ENCODE results near the gene GPRC5C. TPM values are rescaled to one million over a fixed set of nuclear protein-coding genes. Genes with fewer than 3 reads are reported as not detected.
A peak's percentile ranks its signal among the peaks of the same experiment; 100 is the strongest.

Gene GPRC5C
- polyA plus RNA-seq, 6 donors from 2014 or later = 0.20 to 0.48 TPM; not detected in 4

- H3K36me3 Mint-ChIP-seq = peaks cover 0 to under 1% of the 10 kb centered on the region in 2 donors
- peaks cover 5 to 7% (median 7%) of the 10 kb centered on the region in 3 donors for H3K27me3 Mint-ChIP-seq
- DNase-seq = no peak
- H3K4me3 Mint-ChIP-seq = no peak overlapping the region
- no peak for ATAC-seq (ENCODE audit: low read depth in 2 of 2)
- peaks cover 16 to 26% (median 21%) of the 10 kb centered on the region in 3 donors for H3K4me1 Mint-ChIP-seq
- no peaks in the 10 kb centered on the region for H3K9me3 Mint-ChIP-seq
- H3K27ac Mint-ChIP-seq = no peak overlapping the region
Measured at GRCh38 chr17:74464730-74465377, 33.0 kb downstream of the GPRC5C start.

- Mint-ChIP-seq H3K4me1 (peaks cover 16 to 28% (median 21%) of the 10 kb centered on the region in 3 donors), H3K9me3 (no peaks in the 10 kb centered on the region), H3K27ac (no peak overlapping the region), H3K36me3 (peaks cover 0 to 8% of the 10 kb centered on the region in 2 donors), H3K4me3 (no peak overlapping the region), H3K27me3 (peaks cover 0 to 8% (median 6%) of the 10 kb centered on the region in 3 donors)
- ATAC-seq (ENCODE audit: low read depth in 2 of 2) (no peak), DNase-seq (no peak)
Measured at GRCh38 chr17:74465378-74466110, 33.7 kb downstream of the GPRC5C start.

GRCh38 chr17:74466111-74466827 lies 34.4 kb downstream of the GPRC5C start, which contains the start of gene CD300A:
Gene CD300A, plus strand, starts transcription at chr17:74466634. Its CDS starts 70 bp downstream, at chr17:74466704.
- Mint-ChIP-seq H3K4me3 (peak within 1 kb of the TSS in 4 of 8 donors; percentile 70 to 89 (median 80)), H3K27me3 (peaks cover 0 to 8% (median 6%) of the 10 kb centered on the region in 3 donors), H3K4me1 (peaks cover 16 to 28% (median 21%) of the 10 kb centered on the region in 3 donors), H3K36me3 (peaks cover 0 to 8% of the 10 kb centered on the region in 2 donors), H3K9me3 (no peaks in the 10 kb centered on the region), H3K27ac (peak within 1 kb of the TSS in 2 of 6 donors; percentile 52 to 59)
- peak; percentile 40 for DNase-seq
- ATAC-seq (ENCODE audit: low read depth in 2 of 2) = peak; percentile 67

GRCh38 chr17:74466828-74467184 lies 34.9 kb downstream of the GPRC5C start:
- peaks cover 16 to 28% (median 21%) of the 10 kb centered on the region in 3 donors for H3K4me1 Mint-ChIP-seq
- no peaks in the 10 kb centered on the region for H3K9me3 Mint-ChIP-seq
- DNase-seq (no peak), ATAC-seq (ENCODE audit: low read depth in 2 of 2) (peak in 1 of 2 donors; percentile 2)
- no peak overlapping the region for H3K4me3 Mint-ChIP-seq
- peak overlapping the region in 2 of 6 donors; percentile 52 to 56 for H3K27ac Mint-ChIP-seq
- H3K36me3 Mint-ChIP-seq = peaks cover 0 to 8% of the 10 kb centered on the region in 2 donors
- peaks cover 5 to 8% (median 6%) of the 10 kb centered on the region in 3 donors for H3K27me3 Mint-ChIP-seq

- Mint-ChIP-seq H3K27me3 (peaks cover 5 to 8% (median 6%) of the 10 kb centered on the region in 3 donors), H3K4me1 (peaks cover 15 to 26% (median 21%) of the 10 kb centered on the region in 3 donors), H3K27ac (peak overlapping the region in 3 of 6 donors; percentile 1 to 52 (median 40)), H3K36me3 (peaks cover 0 to 8% of the 10 kb centered on the region in 2 donors), H3K4me3 (peak overlapping the region in 4 of 8 donors; percentile 70 to 89 (median 80)), H3K9me3 (no peaks in the 10 kb centered on the region)
- DNase-seq (peak; percentile 35), ATAC-seq (ENCODE audit: low read depth in 2 of 2) (peak; percentile 76 to 77)
Measured at GRCh38 chr17:74467221-74467951, 35.5 kb downstream of the GPRC5C start.

GRCh38 chr17:74471341-74471740 lies 39.5 kb downstream of the GPRC5C start:
- peaks cover 0 to 22% (median 16%) of the 10 kb centered on the region in 3 donors for H3K4me1 Mint-ChIP-seq
- ATAC-seq (ENCODE audit: low read depth in 2 of 2) (no peak), DNase-seq (no peak)
- H3K27me3 Mint-ChIP-seq = peaks cover 5 to 8% (median 6%) of the 10 kb centered on the region in 3 donors
- H3K9me3 Mint-ChIP-seq = peaks cover 4 to 17% (median 14%) of the 10 kb centered on the region in 7 donors
- peaks cover 5 to 30% of the 10 kb centered on the region in 2 donors for H3K36me3 Mint-ChIP-seq
- H3K4me3 Mint-ChIP-seq = no peak overlapping the region
- H3K27ac Mint-ChIP-seq = no peak overlapping the region

GRCh38 chr17:74472890-74473289 lies 41.0 kb downstream of the GPRC5C start:
- Mint-ChIP-seq H3K27ac (no peak overlapping the region), H3K4me3 (no peak overlapping the region), H3K36me3 (peaks cover 5 to 30% of the 10 kb centered on the region in 2 donors), H3K9me3 (peaks cover 4 to 20% (median 16%) of the 10 kb centered on the region in 7 donors), H3K27me3 (peaks cover 3 to 8% (median 5%) of the 10 kb centered on the region in 3 donors), H3K4me1 (peaks cover 0 to 10% (median 8%) of the 10 kb centered on the region in 3 donors)
- DNase-seq (no peak), ATAC-seq (ENCODE audit: low read depth in 2 of 2) (no peak)

DNA sequence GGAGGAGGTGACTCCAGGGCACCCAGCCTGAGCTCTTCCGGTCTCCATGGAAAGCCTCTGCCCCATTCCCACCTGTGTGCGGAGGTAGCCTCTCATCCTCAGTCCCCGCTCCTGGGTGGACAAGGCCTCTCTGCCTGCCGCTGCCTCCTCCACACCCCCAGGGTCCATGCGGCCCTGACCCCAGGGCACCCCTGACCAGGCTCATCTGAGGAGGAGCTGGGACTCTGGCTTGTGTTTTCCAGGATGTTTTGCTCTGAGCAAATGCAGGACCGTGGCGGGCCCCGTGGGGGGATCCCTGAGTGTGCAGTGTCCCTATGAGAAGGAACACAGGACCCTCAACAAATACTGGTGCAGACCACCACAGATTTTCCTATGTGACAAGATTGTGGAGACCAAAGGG lies 41.4 kb downstream of the GPRC5C start:
- peaks cover 1 to 13% (median 11%) of the 10 kb centered on the region in 3 donors for H3K4me1 Mint-ChIP-seq
- no peak overlapping the region for H3K4me3 Mint-ChIP-seq
- H3K27ac Mint-ChIP-seq = peak overlapping the region in 1 of 6 donors; percentile 58
- peaks cover 3 to 8% (median 5%) of the 10 kb centered on the region in 3 donors for H3K27me3 Mint-ChIP-seq
- DNase-seq (no peak), ATAC-seq (ENCODE audit: low read depth in 2 of 2) (no peak)
- H3K36me3 Mint-ChIP-seq = peaks cover 5 to 30% of the 10 kb centered on the region in 2 donors
- peaks cover 4 to 20% (median 16%) of the 10 kb centered on the region in 7 donors for H3K9me3 Mint-ChIP-seq

GRCh38 chr17:74474043-74474792 lies 42.3 kb downstream of the GPRC5C start:
- H3K27me3 Mint-ChIP-seq = peaks cover 3 to 8% (median 5%) of the 10 kb centered on the region in 3 donors
- peaks cover 4 to 20% (median 16%) of the 10 kb centered on the region in 7 donors for H3K9me3 Mint-ChIP-seq
- peak overlapping the region in 1 of 6 donors; percentile 33 for H3K27ac Mint-ChIP-seq
- peaks cover 10 to 22% (median 19%) of the 10 kb centered on the region in 3 donors for H3K4me1 Mint-ChIP-seq
- H3K4me3 Mint-ChIP-seq = no peak overlapping the region
- H3K36me3 Mint-ChIP-seq = peaks cover 5 to 30% of the 10 kb centered on the region in 2 donors
- ATAC-seq (ENCODE audit: low read depth in 2 of 2) = no peak
- no peak for DNase-seq

DNA sequence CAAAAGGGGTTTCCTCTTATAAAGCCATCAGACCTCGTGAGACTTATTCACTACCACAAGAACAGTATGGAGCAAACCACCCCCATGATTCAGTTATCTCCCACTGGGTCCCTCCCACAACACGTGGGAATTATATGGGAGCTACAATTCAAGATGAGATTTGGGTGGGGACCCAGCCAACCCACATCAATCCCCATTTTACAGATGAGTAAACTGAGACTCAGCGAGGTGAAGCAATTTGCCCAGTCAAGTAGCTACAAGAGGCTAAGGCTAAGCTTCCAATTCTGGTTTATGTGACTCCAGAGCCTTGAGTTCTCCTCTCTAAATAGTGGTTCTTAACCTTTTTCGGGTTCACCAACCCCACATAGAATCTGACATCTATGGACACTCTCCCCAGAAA lies 43.3 kb downstream of the GPRC5C start:
- ATAC-seq (ENCODE audit: low read depth in 2 of 2) = no peak
- H3K9me3 Mint-ChIP-seq = peaks cover 4 to 20% (median 16%) of the 10 kb centered on the region in 7 donors

DNA sequence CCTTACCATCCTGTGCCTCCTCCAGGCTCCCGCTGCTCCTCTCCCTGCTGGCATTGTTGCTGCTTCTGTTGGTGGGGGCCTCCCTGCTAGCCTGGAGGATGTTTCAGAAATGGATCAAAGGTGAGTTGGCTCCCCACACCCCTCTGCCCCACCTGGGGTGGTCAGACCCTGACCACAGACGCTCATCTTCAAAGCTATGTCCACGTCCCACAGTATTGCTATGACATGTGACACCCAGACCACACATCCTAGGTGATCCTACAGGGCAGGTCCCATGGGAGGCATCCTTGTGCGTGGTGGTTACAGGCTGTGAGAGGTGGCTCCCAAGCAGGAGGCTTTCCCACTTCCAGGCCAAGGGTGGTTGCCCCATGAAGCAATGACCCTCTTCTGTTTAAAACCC lies 45.5 kb downstream of the GPRC5C start:
- no peak for DNase-seq
- peaks cover 5 to 22% of the 10 kb centered on the region in 2 donors for H3K36me3 Mint-ChIP-seq

More for the DNA sequence above, 43.3 kb downstream of the GPRC5C start:
- H3K4me3 Mint-ChIP-seq = no peak overlapping the region
- no peak for DNase-seq
- peaks cover 16 to 31% (median 22%) of the 10 kb centered on the region in 3 donors for H3K4me1 Mint-ChIP-seq
- peaks cover 2 to 5% (median 3%) of the 10 kb centered on the region in 3 donors for H3K27me3 Mint-ChIP-seq
- no peak overlapping the region for H3K27ac Mint-ChIP-seq
- peaks cover 5 to 26% of the 10 kb centered on the region in 2 donors for H3K36me3 Mint-ChIP-seq

More for the DNA sequence above, 45.5 kb downstream of the GPRC5C start:
- no peak overlapping the region for H3K27ac Mint-ChIP-seq
- H3K9me3 Mint-ChIP-seq = peaks cover 4 to 20% (median 16%) of the 10 kb centered on the region in 7 donors
- ATAC-seq (ENCODE audit: low read depth in 2 of 2) = no peak
- H3K4me1 Mint-ChIP-seq = peaks cover 16 to 31% (median 22%) of the 10 kb centered on the region in 3 donors
- H3K4me3 Mint-ChIP-seq = no peak overlapping the region
- H3K27me3 Mint-ChIP-seq = no peaks in the 10 kb centered on the region
